B cell (primary cell): Measurements from ENCODE around the gene FAM120A. TPM values are rescaled to one million over a fixed set of nuclear protein-coding genes. Genes with fewer than 3 reads are reported as not detected.

Experiments used
- ATAC-seq: fragments of 200-7000 bp; cut with Tn5 transposase; one replicate; pipeline ENCODE4 v1.10.0; 2021; ENCODE audit warnings: low read depth, mild to moderate bottlenecking, moderate number of reproducible peaks, moderate library complexity
- CTCF ChIA-PET: fragments of 350-600 bp; sonication (Branson Sonifier 250); formaldehyde crosslinking; loops from one replicate; lab custom pipeline; 2021; ENCODE audit warnings: antibody characterized with exemption, inconsistent platforms; lab: Charles Lee
- POLR2A ChIA-PET: fragments of 350-600 bp; sonication (Branson Sonifier 250); formaldehyde crosslinking; loops from one replicate; lab custom pipeline; 2021; ENCODE audit warnings: antibody characterized with exemption; lab: Charles Lee
- DNase-seq: peaks from one replicate; pipeline ENCODE4 v3.0.0; 2013
- H2AFZ ChIP-seq: 2 replicates; pipeline ENCODE4 v1.6.1; 2012; ENCODE audit warnings: mild to moderate bottlenecking, low read depth, low read length; ENCODE audit not compliant: insufficient read depth, poor library complexity, severe bottlenecking
- H3K27ac ChIP-seq, 2 donors: 1 replicate in 1 of 2; 2 replicates in 1 of 2; pipeline ENCODE4 v1.5.1; 2012 to 2013; ENCODE audit warnings: low read length in 2 of 2, mild to moderate bottlenecking in 2 of 2, moderate library complexity in 1 of 2
- H3K27me3 ChIP-seq, 4 experiments: fragments of 200-600 bp in 1 of 4; sonication (generic) in 1 of 4; replicated peaks in 1 of 4; 1 replicate in 2 of 4; 2 replicates in 2 of 4; pipeline versions ENCODE4 v1.6.1 to v1.7.0; 2013 to 2016; ENCODE audit warnings: low read length in 3 of 4, mild to moderate bottlenecking in 2 of 4, mixed read lengths in 1 of 4, moderate library complexity in 1 of 4; ENCODE audit not compliant: insufficient read depth in 4 of 4, control insufficient read depth in 3 of 4; ENCODE audit errors: control extremely low read depth in 1 of 4
- H3K36me3 ChIP-seq, 2 experiments: replicated peaks in 1 of 2; 1 replicate in 1 of 2; 2 replicates in 1 of 2; pipeline versions ENCODE4 v1.6.1 to v1.7.1; 2013; ENCODE audit warnings: low read length in 1 of 2; ENCODE audit not compliant: insufficient read depth in 2 of 2, control insufficient read depth in 1 of 2; ENCODE audit errors: control extremely low read depth in 1 of 2, extremely low read depth in 1 of 2
- H3K4me1 ChIP-seq, 2 donors: fragments of 200-600 bp in 1 of 2; sonication (generic) in 1 of 2; 1 replicate in 1 of 2; 2 replicates in 1 of 2; pipeline versions ENCODE4 v1.5.1 to v1.6.1; 2013 to 2017; ENCODE audit warnings: low read length in 2 of 2; ENCODE audit not compliant: control insufficient read depth in 2 of 2, insufficient read depth in 2 of 2
- H3K4me2 ChIP-seq: replicated peaks from 2 replicates; pipeline ENCODE3; 2012; ENCODE audit warnings: mild to moderate bottlenecking, low read depth, low read length; ENCODE audit not compliant: poor library complexity, severe bottlenecking
- H3K4me3 ChIP-seq, 5 experiments: fragments of 200-600 bp in 1 of 5; sonication (generic) in 1 of 5; 1 replicate in 3 of 5; 2 replicates in 2 of 5; pipeline versions ENCODE4 v1.5.1 to v1.7.0; 2011 to 2016; ENCODE audit warnings: low read length in 4 of 5, mild to moderate bottlenecking in 4 of 5, low read depth in 2 of 5, control low read depth in 1 of 5, moderate library complexity in 1 of 5; ENCODE audit not compliant: insufficient read depth in 1 of 5; ENCODE audit errors: control extremely low read depth in 1 of 5, extremely low read depth in 1 of 5
- H3K79me2 ChIP-seq: fragments of 200-600 bp; sonication (generic); one replicate; pipeline ENCODE4 v1.6.0; 2016; ENCODE audit warnings: low read length; ENCODE audit not compliant: control insufficient read depth, insufficient read depth
- H3K9ac ChIP-seq: fragments of 200-600 bp; sonication (generic); 2 replicates; pipeline ENCODE4 v1.6.1; 2017; ENCODE audit warnings: mild to moderate bottlenecking, low read length, moderate library complexity
- H3K9me3 ChIP-seq, 3 donors: one replicate each; pipeline versions ENCODE4 v1.6.1 to v1.7.1; 2013; ENCODE audit warnings: low read length in 2 of 3; ENCODE audit not compliant: control insufficient read depth in 2 of 3, insufficient read depth in 1 of 3; ENCODE audit errors: control extremely low read depth in 1 of 3
- H4K20me1 ChIP-seq: 2 replicates; pipeline ENCODE4 v1.6.0; 2012; ENCODE audit warnings: mild to moderate bottlenecking, low read length; ENCODE audit not compliant: insufficient read depth, control insufficient read depth, poor library complexity, severe bottlenecking
- H3K27ac Mint-ChIP-seq: one replicate; pipeline ENCODE4 v1.8.0; 2021; ENCODE audit warnings: mixed read lengths
- H3K27me3 Mint-ChIP-seq: one replicate; pipeline ENCODE4 v1.8.0; 2021; ENCODE audit warnings: mixed read lengths
- H3K4me1 Mint-ChIP-seq: one replicate; pipeline ENCODE4 v1.8.0; 2021; ENCODE audit warnings: mixed read lengths
- H3K4me3 Mint-ChIP-seq: one replicate; pipeline ENCODE4 v1.8.0; 2021; ENCODE audit warnings: mixed read lengths
- H3K9me3 Mint-ChIP-seq: one replicate; pipeline ENCODE4 v1.8.0; 2022; ENCODE audit warnings: mixed read lengths; ENCODE audit not compliant: insufficient read depth
- CTCF ChIP-seq: fragments of 200-600 bp; IDR thresholded peaks from one replicate; pipeline ENCODE4 v1.8.0; 2022; ENCODE audit warnings: antibody characterized with exemption, mild to moderate bottlenecking
- EZH2 ChIP-seq: IDR thresholded peaks from 2 replicates; pipeline ENCODE4 v1.6.1; 2012; ENCODE audit warnings: borderline replicate concordance, low read depth, mild to moderate bottlenecking, moderate library complexity, low read length; ENCODE audit not compliant: insufficient read depth, poor library complexity, severe bottlenecking
- WGBS: methylation state at CpG from one replicate; pipeline ENCODE4 v1.1.5; 2013; ENCODE audit warnings: missing lambda C conversion rate; ENCODE audit not compliant: insufficient coverage; 5-methylcytosine and 5-hydroxymethylcytosine counted together
- intact Hi-C: fragments of 100-400 bp; cut with micrococcal nuclease; formaldehyde crosslinking; loops from one replicate; pipeline ENCODE4 v1.10.0; 2022
- polyA plus RNA-seq: library from polyadenylated mRNA; depleted of rRNA; stranded (reverse); fragments of >200 nt; gene quantifications from 2 replicates; pipeline ENCODE4 v1.2.3, GENCODE V29; 2012
- total RNA-seq, 2 donors: library from RNA; stranded (reverse); fragments of 120-200 nt in 1 of 2; gene quantifications; 1 replicate in 1 of 2; 2 replicates in 1 of 2; pipeline versions ENCODE4 v1.2.3 to v1.2.4, GENCODE V29; 2013 to 2022

FAM120A gene
- total and polyA plus RNA-seq, 2 donors (not counting 1 experiment from before 2014, with no cell fraction given), result 48.4 to 105 TPM

- DNase-seq (no peak), ATAC-seq (no peak)
- no peak overlapping the region for H3K9ac ChIP-seq
- H3K79me2 ChIP-seq, result peaks cover 76% of the 10 kb centered on the region
- peaks cover 0 to 6% (median 0%) of the 10 kb centered on the region in 3 donors for H3K9me3 ChIP-seq
- no peak overlapping the region for H3K4me2 ChIP-seq
- WGBS, result 84% methylated on average over 2 of the region's 12 CpGs
- ChIA-PET POLR2A (no interaction called here), CTCF (no interaction called here)
- Mint-ChIP-seq H3K4me1 (peaks cover 33% of the 10 kb centered on the region), H3K4me3 (no peak overlapping the region), H3K27ac (peak overlapping the region; percentile 15), H3K27me3 (no peaks in the 10 kb centered on the region), H3K9me3 (peaks cover 5% of the 10 kb centered on the region)
- H3K36me3 ChIP-seq, result no peaks in the 10 kb centered on the region
- H4K20me1 ChIP-seq, result peaks cover 45% of the 10 kb centered on the region
- TF ChIP-seq EZH2, result no peak
- no peak for TF ChIP-seq CTCF
- H3K4me3 ChIP-seq, result no peak overlapping the region
- no peaks in the 10 kb centered on the region for H3K27me3 ChIP-seq
- H3K27ac ChIP-seq, result no peak overlapping the region
- intact Hi-C loops, result no loop called here
- no peak overlapping the region for H2AFZ ChIP-seq
- no peaks in the 10 kb centered on the region for H3K4me1 ChIP-seq
These were observed 137.4 kb downstream of the FAM120A start for GRCh38 chr9:93588641-93589609.

GRCh38 chr9:93589688-93590087 is 138.2 kb downstream of the FAM120A start:
- ATAC-seq (no peak), DNase-seq (no peak)
- no peak for TF ChIP-seq EZH2
- TF ChIP-seq CTCF, result no peak
- Mint-ChIP-seq H3K4me1 (peaks cover 37% of the 10 kb centered on the region), H3K27me3 (no peaks in the 10 kb centered on the region), H3K27ac (peak overlapping the region; percentile 47), H3K4me3 (no peak overlapping the region), H3K9me3 (no peaks in the 10 kb centered on the region)
- H3K27ac ChIP-seq, result no peak overlapping the region
- H3K79me2 ChIP-seq, result peaks cover 74% of the 10 kb centered on the region
- WGBS, result 88% methylated on average over 5 of the region's 8 CpGs
- H3K4me2 ChIP-seq, result no peak overlapping the region
- no peak overlapping the region for H3K4me3 ChIP-seq
- H3K9me3 ChIP-seq, result peaks cover 0 to 6% (median 0%) of the 10 kb centered on the region in 3 donors
- H3K36me3 ChIP-seq, result no peaks in the 10 kb centered on the region
- ChIA-PET POLR2A (no interaction called here), CTCF (no interaction called here)
- no peaks in the 10 kb centered on the region for H3K27me3 ChIP-seq
- peaks cover 52% of the 10 kb centered on the region for H4K20me1 ChIP-seq
- no peak overlapping the region for H2AFZ ChIP-seq
- peaks cover 0 to 7% of the 10 kb centered on the region in 2 donors for H3K4me1 ChIP-seq
- H3K9ac ChIP-seq, result no peak overlapping the region
- intact Hi-C loops, result no loop called here
